C4-2B (cell line): Measurements from ENCODE around the gene ZCCHC4.

Experiments used
- ZFX ChIP-seq: fragments of 450-650 bp; IDR thresholded peaks from 2 replicates; pipeline ENCODE4 v1.6.1; 2017
- TF ChIP-seq, protein P1 (sequence below): fragments of 450-650 bp; conservative IDR thresholded peaks from 2 replicates; pipeline ENCODE4 v1.5.1; 2017; ENCODE audit warnings: mild to moderate bottlenecking

DNA sequence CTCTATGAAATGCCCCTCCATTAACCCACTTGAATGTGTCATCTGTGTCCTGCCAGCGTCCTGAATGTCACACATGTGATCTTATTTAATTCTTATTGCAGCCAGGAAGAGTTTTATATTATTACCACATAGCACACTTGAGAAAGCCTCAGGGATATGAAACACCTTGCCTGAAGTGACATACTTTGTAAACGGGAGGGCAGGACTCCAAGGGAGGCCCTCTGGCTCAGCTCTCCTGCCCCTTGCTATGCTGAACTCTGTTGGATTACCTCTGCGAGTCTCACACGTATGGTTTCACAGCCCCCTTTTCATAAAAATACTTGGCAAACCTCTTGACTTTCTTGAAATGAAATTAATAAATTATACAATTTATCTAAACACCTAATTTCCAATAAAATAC is 11.1 kb upstream of the ZCCHC4 start:
- TF ChIP-seq, protein P1, sequence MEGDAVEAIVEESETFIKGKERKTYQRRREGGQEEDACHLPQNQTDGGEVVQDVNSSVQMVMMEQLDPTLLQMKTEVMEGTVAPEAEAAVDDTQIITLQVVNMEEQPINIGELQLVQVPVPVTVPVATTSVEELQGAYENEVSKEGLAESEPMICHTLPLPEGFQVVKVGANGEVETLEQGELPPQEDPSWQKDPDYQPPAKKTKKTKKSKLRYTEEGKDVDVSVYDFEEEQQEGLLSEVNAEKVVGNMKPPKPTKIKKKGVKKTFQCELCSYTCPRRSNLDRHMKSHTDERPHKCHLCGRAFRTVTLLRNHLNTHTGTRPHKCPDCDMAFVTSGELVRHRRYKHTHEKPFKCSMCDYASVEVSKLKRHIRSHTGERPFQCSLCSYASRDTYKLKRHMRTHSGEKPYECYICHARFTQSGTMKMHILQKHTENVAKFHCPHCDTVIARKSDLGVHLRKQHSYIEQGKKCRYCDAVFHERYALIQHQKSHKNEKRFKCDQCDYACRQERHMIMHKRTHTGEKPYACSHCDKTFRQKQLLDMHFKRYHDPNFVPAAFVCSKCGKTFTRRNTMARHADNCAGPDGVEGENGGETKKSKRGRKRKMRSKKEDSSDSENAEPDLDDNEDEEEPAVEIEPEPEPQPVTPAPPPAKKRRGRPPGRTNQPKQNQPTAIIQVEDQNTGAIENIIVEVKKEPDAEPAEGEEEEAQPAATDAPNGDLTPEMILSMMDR: no peak
- TF ChIP-seq ZFX: no peak
